Sigmoid colon (tissue), 3 donors: ENCODE results near the gene DEFB127.

Experiments
- POLR2A ChIP-seq, 2 donors: fragments of 450-650 bp; IDR thresholded peaks; one replicate each; pipeline ENCODE4 v1.6.1; 2016; ENCODE audit warnings: antibody characterized with exemption in 2 of 2, mild to moderate bottlenecking in 2 of 2, moderate library complexity in 2 of 2
- TF ChIP-seq, protein P1 (sequence below), 4 experiments: fragments of 450-650 bp in 3 of 4; fragments of 200-600 bp in 1 of 4; IDR thresholded peaks; one replicate each; pipeline ENCODE4 v1.5.1; 2016 to 2019; ENCODE audit warnings: antibody characterized with exemption in 4 of 4, mild to moderate bottlenecking in 3 of 4, moderate library complexity in 2 of 4

DNA sequence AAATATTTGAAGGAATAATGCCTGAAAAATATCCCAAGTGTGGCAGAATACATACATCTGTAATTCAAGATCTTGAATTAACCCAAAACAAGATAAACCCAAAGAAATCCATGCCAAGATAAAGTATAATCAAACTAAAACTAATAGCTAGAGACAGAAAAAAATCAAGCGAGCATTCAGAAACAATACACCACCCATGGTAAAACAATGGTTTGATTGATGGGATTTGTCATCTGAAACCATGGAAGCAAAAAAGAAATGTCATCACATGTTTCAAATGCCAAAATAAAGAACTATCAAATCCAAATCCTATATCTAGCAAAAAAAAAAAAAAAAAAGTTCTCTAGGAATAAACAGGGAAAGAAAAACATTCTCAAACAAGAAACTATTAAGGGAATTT is 5.1 kb upstream of the DEFB127 start:
- TF ChIP-seq POLR2A (IDR thresholded peaks at IDR 0.05): no peak
- TF ChIP-seq, protein P1, sequence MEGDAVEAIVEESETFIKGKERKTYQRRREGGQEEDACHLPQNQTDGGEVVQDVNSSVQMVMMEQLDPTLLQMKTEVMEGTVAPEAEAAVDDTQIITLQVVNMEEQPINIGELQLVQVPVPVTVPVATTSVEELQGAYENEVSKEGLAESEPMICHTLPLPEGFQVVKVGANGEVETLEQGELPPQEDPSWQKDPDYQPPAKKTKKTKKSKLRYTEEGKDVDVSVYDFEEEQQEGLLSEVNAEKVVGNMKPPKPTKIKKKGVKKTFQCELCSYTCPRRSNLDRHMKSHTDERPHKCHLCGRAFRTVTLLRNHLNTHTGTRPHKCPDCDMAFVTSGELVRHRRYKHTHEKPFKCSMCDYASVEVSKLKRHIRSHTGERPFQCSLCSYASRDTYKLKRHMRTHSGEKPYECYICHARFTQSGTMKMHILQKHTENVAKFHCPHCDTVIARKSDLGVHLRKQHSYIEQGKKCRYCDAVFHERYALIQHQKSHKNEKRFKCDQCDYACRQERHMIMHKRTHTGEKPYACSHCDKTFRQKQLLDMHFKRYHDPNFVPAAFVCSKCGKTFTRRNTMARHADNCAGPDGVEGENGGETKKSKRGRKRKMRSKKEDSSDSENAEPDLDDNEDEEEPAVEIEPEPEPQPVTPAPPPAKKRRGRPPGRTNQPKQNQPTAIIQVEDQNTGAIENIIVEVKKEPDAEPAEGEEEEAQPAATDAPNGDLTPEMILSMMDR (IDR thresholded peaks at IDR 0.05): no peak
